Measurements from ENCODE around the gene CLECL1. TPM values are rescaled to one million over a fixed set of nuclear protein-coding genes. Genes with fewer than 3 reads are reported as not detected.

CLECL1 gene
- total and polyA plus RNA-seq, 9 of the 15 experiments (the other 6 are each of a cell fraction or from before 2014, with no cell fraction given): 0.13 to 0.25 TPM; not detected in 7

DNA sequence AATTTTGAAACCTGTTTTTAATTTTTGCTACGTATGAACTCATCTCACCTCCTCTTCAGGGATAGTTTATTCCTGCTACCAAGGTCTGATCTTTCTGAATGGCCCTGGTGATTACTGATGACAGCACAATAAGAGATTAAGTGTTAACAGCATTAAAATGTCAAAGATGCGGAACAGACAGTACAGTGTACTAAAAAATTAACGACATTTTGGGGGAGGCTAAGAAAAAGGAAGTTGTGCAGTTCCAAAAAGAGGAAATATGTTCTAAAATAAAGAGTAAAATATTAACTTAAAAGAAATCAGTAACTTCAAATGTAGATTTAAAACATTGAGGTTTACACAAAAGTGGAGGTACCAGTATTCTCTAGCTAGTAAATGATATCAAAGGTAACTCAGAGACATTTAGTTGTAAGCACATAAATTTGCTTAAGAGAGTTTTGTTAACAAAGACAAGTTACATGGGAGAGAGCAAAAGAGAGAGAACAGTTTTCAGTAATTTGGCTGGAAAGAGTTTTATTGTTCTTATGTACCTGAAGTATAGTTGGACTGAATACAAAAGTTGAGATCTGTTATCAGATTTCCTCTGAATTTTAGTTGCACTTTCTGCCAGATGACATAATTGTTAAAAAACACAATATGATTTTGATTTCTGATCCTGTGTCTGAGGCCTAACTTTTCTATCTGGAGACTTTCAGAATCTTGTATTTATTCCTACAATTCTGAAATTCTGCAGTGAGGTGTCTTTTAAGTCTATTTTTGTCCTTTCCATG, 4.2 kb upstream of the CLECL1 start (continued):
- TF ChIP-seq, protein P1, sequence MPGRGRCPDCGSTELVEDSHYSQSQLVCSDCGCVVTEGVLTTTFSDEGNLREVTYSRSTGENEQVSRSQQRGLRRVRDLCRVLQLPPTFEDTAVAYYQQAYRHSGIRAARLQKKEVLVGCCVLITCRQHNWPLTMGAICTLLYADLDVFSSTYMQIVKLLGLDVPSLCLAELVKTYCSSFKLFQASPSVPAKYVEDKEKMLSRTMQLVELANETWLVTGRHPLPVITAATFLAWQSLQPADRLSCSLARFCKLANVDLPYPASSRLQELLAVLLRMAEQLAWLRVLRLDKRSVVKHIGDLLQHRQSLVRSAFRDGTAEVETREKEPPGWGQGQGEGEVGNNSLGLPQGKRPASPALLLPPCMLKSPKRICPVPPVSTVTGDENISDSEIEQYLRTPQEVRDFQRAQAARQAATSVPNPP (IDR thresholded peaks at IDR 0.05; ENCODE audit: borderline replicate concordance, insufficient read depth, insufficient read length): no peak
- TF ChIP-seq SNIP1 (IDR thresholded peaks at IDR 0.05; ENCODE audit: low read depth) (no peak), AFF1 (IDR thresholded peaks at IDR 0.05; ENCODE audit: low read depth in 1 of 2, partially characterized antibody in 2 of 2) (no peak), ZNF830 (CRISPR knock-in tag; IDR thresholded peaks at IDR 0.05) (no peak), ZNF12 (CRISPR knock-in tag; IDR thresholded peaks at IDR 0.05) (no peak), ZEB2 (IDR thresholded peaks at IDR 0.05) (no peak), DACH1 (IDR thresholded peaks at IDR 0.05; ENCODE audit: partially characterized antibody) (no peak), ZNF79 (CRISPR knock-in tag; IDR thresholded peaks at IDR 0.05; ENCODE audit: low read depth) (no peak), GATAD2B (IDR thresholded peaks at IDR 0.05; ENCODE audit: borderline replicate concordance) (no peak), ZFP30 (CRISPR knock-in tag; IDR thresholded peaks at IDR 0.05; ENCODE audit: borderline replicate concordance) (no peak), NFE2 (IDR thresholded peaks at IDR 0.05; ENCODE audit: low read depth) (no peak)
